HG02981 (cell line): ENCODE results near the gene DIDO1.
A peak's percentile ranks its signal among the peaks of the same experiment; 100 is the strongest.
"Not testable (repeated sequence)": the region's sequence is repeated elsewhere in the genome, so short reads cannot be mapped to it uniquely, and the experiment has no call there.

Experiments used
- ATAC-seq: cut with Tn5 transposase; IDR thresholded peaks from one replicate; pipeline ENCODE4 v1.9.1; 2021; ENCODE audit warnings: mild to moderate bottlenecking, moderate library complexity; ENCODE audit not compliant: unreplicated experiment

The DIDO1 gene

GRCh38 chr20:62931464-62931863 lies 5.2 kb upstream of the DIDO1 start:
- ATAC-seq: no peak

DNA sequence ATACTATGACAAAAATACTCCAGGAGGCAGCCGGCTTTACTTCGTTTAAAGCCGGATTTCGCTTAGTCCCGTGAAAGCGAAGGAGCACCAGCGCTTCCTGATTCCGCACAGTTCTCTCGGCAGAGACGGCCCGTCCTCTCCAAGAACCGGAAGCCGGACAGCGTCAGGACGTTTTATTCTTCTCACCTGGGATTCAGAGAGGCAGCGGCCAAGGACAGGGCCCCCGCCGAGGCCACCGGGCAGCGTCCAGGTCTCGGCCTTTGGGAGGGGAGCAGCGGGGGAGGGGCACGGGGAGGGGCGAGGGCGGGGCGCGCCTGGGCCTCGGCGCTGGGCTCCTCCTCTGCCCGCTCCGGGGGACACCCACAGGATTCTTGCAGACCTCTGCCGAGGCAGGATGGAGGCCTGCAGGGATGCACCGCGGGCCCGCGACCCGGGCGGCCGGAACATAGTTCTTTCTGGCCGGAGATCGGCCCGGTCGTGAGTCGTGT lies 2.8 kb upstream of the DIDO1 start:
- no peak for ATAC-seq

DNA sequence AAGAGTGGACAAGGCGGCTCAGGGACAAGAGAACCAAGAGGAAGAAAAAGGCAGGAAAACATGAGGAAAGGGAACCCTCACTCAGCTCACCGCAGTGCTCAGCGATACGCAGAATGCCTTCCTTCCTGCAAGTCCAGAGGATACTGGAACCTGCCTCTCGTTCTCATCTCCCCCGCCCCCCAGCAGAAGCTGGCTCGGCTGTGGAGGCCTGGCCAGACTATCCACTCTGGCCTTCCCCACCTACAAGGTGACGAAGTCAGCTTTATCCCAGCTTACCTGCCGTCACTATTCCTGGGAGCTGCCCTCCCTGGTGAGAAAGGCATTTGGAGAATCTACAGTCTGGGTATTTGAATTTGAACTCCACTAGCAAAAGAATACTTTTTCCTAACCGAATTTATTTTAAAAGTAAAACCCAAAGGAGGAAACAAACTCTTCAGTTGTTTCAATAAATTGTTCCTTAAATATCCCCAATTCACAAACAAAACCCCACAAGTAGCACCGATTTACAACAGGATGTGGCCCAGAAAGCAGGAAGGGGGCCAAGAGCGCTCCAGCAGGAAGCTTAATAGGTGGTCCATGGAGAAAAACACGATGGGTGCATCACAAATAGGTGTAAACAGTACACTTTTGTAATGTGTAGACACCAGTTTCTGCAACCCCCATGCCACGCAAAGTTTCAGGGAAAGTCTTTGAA lies 2.1 kb upstream of the DIDO1 start:
- ATAC-seq: no peak

- ATAC-seq: no peak
Measured at GRCh38 chr20:62927128-62927705, 912 bp upstream of the DIDO1 start.

- ATAC-seq: peak; percentile 9
Measured at GRCh38 chr20:62925420-62926228, 681 bp downstream of the DIDO1 start.

DNA sequence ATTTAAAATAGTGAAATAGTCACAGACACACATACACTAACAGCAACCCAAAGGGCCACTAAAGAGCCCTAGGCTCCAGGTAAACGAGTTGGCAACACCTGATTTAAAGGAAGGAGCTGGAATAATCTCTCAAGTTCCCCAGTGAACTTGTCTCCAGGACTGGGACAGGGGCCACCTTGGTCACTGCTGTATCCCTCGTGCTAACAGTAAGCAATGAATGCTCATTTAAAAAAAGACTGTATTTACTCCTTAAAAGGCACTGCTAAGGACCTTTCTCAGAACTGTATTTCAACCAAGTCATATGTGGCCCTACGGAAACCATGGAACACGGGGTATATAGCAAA lies 1.3 kb downstream of the DIDO1 start:
- no peak for ATAC-seq

GRCh38 chr20:62924442-62925075 lies 1.7 kb downstream of the DIDO1 start:
- no peak for ATAC-seq

GRCh38 chr20:62923669-62924441 lies 2.5 kb downstream of the DIDO1 start:
- ATAC-seq: no peak

GRCh38 chr20:62923059-62923668 lies 3.1 kb downstream of the DIDO1 start:
- ATAC-seq: not testable (repeated sequence)

DNA sequence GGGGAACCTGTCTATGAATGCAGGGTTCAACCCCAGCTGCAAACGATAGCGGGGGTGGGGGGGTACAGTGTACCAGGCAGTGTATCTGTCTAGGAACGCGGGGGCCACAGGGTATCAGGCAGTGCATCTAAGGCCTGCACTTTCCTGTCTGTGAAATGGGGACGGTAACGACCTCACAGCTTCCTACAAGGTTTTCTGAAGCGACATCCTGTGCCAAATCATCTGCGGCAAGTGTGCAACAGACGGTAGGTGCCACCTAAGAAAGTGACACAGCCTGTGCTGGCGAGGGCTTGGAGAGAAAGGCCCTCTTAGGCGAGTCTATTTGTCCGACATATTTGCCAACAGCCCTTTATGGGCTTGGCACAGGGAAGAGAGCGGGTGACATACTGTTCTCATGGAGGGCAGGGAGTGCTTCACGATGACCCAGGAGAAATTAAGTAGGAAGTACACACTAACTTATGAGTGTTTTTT lies 3.8 kb downstream of the DIDO1 start:
- no peak for ATAC-seq

GRCh38 chr20:62921119-62921687 lies 5.1 kb downstream of the DIDO1 start:
- no peak for ATAC-seq

DNA sequence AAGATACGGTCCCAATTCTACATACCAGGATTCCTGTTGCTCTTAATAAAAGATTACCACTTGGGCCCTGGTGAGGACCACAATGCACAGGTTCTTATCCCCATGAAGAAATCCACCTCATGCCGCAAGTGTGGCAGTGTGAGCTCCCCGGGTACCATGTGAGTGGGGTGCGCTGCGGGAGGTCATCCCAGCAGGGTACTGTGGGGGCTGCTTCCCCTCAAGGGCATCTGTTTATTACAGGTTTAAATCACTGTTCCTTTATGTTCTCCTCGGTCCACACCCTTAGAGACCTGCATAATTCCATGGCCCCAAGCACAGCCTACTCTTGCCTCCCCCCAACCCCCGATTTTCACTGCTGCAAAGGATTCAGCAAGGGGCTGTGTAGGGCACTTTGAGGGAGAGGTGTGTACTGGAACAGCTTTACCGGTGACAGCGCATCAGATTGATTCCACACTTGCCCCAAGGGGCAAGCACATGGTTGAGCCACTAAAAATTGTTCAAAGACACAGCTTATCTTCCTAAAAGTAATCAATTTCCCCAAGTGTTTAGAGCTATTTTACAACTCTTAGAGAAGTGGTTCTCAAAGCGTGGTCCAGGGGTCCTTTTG lies 6.2 kb downstream of the DIDO1 start:
- no peak for ATAC-seq

DNA sequence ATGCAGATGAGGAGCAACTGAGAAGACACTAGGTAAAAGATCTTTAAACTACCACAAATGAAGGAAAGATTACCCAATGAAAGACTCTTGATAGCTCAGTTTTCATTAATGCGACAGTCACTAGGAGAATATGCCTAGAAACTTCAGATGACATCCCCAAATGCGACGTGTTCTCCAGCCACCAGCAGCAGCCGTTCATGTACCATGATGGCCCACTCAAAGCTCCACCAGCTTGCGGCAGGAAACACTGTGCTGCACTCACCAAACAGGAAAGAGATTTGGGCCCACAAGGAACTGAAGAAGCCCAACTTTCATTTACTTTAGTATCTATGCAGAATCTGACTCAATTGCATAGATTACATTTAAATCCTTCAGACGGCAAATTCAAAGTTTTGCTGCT lies 7.5 kb downstream of the DIDO1 start:
- no peak for ATAC-seq

DNA sequence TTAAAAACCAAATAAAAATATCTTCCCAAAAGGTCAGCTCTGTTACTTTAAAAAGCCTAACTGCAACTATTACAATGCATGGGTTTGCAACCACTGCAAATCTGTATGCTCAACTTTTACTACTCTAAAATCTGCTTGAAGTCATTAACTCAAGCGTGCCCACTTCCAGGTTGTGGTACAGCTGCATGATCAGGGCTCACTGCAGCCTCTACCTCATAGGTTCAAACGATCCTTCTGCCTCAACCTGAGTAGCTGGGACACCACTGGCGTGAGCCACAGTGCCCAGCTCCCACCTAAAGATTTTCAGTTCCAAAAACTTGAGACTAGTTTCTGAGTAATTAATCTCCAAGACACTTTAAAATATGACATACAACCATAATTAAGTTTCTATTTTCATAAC lies 8.2 kb downstream of the DIDO1 start:
- no peak for ATAC-seq

GRCh38 chr20:62917720-62918119 lies 8.6 kb downstream of the DIDO1 start:
- no peak for ATAC-seq

DNA sequence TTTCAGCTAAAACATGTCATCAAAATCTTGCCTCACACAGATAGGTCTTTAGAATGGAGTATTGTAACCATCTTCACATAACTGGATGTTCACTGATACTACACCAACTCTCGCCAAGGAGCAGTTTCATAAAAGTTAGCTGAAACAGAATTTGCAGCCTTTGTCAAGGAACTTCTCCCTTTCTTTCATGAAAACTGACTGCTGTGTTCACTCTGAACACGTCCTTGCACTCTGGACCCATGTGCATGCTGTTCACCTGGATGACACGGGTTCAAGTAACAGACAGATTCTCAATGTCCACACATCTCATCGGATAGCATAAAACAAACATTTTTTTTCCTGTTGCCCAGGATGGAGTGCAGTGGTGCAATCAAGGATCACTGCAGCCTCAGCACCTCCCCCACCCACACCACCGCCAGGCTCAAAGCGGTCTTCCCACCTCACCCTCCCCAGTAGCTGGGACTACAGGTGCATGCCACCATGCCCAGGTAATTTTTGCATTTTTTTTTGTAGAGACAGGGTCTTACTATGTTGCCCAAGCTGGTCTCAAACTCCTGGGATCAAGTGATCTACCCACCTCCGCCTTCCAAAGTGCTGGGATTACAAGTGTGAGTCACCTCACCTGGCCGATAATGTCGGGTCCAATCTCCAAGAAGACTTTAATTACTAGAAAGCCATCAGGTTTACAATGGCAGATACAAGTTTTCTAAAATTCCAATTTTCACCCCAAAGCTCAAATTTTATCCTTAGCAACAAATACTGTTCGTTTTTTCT lies 9.4 kb downstream of the DIDO1 start:
- no peak for ATAC-seq

DNA sequence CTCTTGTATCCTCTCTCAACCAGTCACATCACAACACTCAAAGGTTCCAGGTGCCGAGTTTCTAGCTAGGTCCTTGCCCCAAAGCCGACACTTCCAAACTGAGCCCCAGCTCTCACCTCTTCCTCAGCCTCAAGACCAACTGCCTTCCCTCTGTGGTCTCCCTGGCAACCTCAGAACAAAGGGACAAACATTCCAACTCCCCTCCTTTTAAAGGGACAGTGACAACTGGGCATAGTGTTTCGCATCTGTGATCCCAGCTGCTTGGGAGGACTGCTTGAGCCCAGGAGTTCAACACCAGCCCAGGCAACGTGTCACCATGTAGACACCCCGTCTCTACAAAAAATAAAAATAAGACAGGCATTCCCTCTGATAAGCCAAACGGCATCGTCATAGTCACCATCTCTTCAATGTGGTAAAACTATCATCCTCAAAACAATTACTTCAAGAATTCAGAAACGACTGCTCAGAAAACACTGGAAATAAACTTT lies 11.3 kb downstream of the DIDO1 start:
- ATAC-seq: no peak

GRCh38 chr20:62914436-62914835 lies 11.9 kb downstream of the DIDO1 start:
- no peak for ATAC-seq
